ENCODE measurements around the gene SLC25A33.
A peak's percentile ranks its signal among the peaks of the same experiment; 100 is the strongest.
"Not testable (repeated sequence)": the region's sequence is repeated elsewhere in the genome, so short reads cannot be mapped to it uniquely, and the experiment has no call there.

The SLC25A33 gene, protein sequence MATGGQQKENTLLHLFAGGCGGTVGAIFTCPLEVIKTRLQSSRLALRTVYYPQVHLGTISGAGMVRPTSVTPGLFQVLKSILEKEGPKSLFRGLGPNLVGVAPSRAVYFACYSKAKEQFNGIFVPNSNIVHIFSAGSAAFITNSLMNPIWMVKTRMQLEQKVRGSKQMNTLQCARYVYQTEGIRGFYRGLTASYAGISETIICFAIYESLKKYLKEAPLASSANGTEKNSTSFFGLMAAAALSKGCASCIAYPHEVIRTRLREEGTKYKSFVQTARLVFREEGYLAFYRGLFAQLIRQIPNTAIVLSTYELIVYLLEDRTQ

DNA sequence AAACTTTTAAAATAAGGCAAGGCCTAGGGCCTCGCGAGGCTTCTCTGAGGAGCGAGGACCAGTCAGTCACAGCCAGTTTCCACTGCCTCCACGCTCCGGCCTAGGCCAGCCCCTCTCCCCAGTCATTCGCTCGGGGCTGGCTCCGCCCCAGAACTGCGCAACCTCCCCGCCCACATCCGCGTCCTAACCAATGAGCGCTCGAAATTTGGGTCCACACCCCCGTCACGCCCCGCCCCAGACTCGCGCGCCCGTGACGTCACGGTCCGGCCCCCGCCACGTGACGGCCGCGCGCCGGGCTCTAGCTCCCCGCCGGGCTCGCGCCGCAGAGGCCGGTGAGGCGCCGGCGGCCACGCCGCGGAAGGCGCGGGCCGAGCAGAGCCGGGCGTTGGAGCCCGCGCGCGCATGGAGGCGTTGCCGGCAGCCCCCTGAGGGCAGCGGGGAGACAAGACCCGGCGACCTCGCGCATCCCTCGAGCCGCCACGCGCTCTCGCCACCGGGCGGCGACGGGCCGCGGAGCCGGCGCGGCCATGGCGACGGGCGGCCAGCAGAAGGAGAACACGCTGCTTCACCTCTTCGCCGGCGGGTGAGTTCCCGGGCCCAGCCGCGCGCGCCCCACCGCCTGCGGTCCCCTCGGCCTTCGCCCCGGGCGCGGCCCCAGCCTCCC is at the start of gene SLC25A33:
TSS of gene SLC25A33 (plus strand) at position 301 of the 664 bp plus-strand sequence. CDS start at position 528, 227 bp downstream.
- peak; percentile 91 for DNase-seq (ENCODE audit: low read depth, low spot score)

DNA sequence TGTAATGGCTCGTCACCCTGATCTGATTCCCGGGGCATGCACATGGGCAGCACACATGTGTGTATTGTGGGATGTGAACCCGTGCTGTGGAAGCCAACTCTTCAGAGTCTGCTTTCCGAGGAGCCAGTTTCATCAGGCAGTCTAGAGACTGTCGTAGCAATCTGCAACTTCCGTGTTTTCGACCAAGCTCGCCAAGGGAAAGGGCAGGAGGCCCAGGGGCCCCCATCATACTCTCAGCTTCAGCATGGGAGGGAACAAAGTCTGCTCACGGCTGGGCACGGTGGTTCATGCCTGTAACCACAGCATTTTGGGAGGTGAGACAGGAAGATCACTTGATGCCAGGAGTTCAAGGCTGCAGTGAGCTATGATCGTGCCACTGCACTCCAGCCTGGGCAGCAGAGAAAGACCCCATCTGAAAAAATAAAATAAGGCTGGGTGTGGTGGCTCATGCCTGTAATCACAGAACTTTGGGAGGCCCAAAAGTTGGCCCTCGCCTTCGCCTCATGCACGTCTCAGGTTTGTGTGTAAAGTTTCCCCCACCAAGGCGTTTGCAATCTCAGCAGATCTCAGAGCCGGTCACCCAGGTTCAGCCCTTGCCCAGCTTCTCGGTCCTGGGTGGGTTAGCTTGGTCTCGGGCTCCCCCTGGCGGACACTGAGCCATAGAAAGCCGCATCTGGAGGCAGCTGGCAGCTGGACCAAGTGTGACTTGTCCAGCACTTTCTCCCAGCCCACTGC is 48.5 kb upstream of the SLC25A33 start:
- peak; percentile 67 for DNase-seq (ENCODE audit: low read depth, low spot score)

DNA sequence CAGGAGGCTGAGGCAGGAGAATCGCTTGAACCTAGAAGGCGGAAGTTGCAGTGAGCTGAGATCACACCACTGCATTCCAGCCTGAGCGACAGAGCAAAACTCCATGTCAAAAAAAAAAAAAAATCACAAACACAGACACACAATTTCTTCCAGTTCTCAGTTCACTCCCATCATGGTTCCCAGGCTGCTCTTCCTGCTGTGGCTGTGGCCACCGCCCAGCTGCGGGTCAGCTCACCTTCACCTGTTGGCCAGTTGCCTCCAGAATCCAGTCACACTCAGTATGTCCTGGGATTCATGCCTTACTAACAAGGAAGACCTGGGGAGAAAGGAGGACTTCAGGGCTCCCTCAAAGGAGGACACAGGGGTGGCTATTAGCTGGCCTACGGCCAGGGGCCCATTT is 45.9 kb upstream of the SLC25A33 start:
- no peak for DNase-seq (ENCODE audit: low read depth, low spot score)

DNA sequence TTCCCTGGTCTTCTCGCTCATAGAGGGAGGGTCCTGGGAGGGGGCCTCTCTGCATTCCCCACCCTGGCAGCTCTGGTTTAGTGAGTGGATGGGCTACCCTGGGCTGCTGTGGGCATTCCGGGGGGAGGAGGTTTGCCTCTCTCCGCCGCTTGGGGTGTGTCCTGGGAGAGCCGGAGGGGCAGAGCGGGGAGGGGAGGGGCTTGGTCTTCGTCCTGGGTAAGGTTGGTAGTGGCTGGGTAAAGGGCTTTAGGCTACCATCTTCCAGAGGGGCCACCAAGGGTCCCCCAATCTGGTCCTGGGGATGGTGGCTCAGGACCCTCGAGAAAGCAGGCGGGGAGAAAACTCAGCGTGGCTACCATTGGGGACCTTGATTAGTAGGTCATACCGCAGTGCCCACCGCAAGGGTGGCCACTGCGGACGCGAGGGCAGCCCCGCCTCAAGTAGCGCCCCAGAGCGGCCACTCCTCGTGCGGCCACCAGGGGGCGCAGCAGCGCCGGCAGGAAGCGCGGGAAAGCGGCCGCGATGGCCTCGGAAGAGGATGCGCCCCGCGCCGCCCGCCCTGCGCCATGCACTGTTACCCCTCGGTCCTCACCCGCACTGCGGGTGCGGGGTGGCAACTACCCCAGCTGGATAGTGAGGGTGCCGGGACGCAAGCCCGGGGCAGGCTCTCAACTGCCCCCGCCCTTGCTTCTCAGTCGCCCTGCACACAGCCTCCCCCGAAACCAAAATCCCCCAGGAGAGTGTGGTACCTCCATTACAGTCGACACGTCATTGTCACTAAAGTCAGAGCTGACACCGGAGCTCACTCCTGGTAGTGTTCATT is 44.1 kb upstream of the SLC25A33 start:
- peak; percentile 28 for DNase-seq (ENCODE audit: low read depth, low spot score)

DNA sequence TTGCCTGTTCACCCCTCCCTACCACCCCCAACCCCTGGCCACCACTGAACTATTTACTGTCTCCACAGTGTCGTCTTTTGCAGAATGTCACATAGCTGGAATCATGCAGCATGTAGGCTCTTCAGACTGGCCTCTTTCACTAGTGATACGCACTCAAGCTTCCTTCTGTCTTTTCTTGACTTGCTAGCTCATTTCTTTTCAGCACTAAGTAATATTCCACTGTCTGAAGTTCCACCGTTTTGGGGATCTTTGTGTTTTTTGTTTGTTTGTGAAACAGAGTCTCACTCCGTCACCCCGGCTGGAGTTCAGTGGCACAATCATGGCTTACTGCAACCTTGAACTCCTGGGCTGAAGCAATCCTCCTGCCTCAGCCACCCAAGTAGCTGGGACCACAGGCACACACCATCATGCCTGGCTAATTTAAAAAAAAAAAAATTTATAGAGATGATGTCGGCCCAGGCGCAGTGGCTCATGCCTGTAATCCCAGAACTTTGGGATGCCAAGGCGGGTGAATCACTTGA is 43.4 kb upstream of the SLC25A33 start:
- DNase-seq (ENCODE audit: low read depth, low spot score), result no peak

DNA sequence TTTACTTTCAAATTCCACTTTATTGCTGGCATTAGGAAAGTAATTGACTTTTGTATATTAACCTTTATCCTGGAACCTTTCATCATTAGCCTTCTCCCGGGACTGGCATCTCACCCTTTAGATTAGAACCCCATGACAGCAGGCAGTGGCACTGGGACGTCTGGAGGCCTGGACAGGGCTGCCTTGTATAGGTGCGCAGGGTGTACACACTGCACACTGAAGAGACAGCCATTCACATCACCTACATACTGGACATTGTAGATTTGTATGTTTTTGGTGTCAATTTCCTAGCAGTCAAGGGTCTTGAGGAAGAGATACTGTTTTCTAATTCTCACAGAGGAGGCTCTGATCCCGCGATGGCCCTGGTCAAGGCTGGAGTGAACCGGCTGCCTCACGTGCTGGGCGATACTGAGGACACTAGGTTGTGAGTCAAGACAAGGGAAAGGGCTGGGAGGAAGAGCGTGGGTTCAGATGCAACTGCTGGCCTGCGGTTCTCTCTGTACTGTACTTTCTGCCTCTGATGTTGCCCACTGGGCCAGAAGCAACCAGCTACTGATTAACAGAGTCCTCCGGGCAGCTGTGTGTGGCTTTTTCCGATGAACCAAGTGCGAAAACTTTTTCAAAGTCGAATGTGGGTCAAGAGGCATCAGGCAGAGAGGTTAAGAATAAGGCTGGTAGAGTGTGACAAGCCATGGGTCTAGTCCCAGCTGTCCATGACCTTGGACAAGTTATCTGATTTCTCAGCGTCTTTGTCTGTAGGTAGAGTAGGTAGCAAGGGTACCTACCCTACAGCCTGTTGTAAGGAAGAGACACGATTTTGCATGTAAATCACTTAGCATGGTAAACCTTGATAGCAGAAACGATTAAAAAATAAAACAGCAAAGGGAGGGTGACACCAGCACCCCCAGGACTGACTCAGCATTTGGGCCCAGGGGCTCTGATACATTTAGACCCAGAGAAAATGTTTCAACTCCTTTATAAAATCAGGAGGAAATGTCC is 38.2 kb upstream of the SLC25A33 start:
- DNase-seq (ENCODE audit: low read depth, low spot score), result no peak

DNA sequence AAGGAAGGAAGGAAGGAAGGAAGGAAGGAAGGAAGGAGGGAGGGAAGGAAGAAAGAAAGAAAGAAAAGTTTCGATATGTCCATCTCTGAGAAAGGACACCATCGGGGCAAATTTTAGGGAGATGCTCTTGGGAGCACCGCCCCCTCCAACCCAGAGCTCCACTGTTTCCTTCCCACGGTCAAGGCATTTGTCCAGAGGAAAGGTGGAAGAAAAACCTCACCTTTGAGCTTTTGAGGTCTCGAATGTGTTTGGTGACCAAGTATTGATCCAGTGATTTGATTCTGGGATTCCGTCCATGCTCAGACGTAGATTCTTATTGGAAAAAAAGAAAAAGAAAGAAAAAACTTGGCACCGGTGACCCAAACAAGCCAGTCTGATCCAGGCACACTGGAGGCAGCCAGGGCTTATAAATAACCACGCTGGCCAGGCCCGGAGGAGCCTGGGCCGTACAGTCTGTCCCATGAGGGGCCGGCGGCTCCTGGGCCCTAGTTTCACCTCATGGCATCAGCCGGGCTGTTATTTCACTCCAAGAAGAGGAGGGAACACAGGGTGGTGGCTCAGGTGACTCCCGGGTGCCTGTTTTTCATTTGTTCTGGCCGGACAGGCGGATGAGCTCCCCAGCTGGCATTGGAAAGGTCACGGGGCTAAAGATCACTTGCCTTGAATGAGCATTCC is 36.1 kb upstream of the SLC25A33 start:
- DNase-seq (ENCODE audit: low read depth, low spot score), result no peak

DNA sequence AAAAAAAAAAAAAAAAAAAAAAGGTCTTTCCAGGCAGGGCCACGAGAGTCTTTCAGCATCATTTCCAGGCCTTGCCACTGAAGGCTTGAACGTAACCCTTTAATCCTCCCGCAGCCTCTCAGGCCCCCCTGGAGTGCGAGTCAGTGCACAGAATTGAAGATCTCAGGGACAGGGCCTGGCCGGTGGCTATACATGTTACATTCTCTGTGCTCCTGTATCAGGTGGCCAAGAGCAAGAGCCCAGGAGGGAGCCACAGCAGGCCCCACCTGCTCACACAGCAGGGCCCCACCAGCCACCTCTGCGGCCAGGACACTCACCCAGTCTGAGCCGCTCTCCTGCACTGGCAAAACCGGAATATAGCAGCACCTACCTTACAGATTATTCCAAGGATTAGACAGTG is 34.1 kb upstream of the SLC25A33 start:
- DNase-seq (ENCODE audit: low read depth, low spot score), result no peak

DNA sequence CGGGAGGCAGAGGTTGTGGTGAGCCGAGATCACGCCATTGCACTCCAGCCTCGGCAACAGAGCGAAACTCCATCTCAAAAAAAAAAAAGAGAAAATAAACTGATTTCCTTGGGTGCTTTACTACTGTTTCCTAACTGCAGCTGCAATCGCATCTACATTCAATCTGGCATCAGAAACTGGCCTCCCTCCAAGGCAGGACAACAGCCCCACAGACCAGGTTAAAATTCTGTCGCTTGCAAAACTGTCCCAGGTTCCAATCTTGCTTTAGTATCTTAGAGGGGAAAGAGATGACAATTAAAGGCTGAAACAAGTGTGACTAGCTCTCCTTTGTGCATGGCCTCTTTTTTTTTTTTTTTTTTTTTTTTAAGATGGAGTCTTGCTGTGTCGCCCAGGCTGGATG is 32.4 kb upstream of the SLC25A33 start:
- no peak for DNase-seq (ENCODE audit: low read depth, low spot score)

DNA sequence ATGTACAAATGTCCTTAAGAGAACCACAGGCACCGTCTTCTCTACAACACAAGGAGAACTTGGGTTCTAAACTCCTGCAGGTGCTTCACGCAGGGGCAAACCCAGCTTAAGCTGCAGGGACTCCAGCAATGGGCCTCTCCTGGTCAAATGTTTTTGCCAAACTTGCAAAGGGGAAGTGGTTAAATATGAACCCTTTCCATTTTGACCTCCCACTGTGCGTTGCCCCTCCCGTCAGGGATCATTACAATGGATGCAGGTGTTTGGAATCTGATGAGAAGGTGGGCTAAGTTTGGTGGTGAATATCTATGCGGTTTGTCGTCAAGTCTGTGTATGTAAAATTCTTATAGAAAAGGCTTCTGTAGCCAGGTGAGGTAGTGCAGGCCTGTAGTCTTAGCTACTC is 29.1 kb upstream of the SLC25A33 start:
- DNase-seq (ENCODE audit: low read depth, low spot score), result no peak

DNA sequence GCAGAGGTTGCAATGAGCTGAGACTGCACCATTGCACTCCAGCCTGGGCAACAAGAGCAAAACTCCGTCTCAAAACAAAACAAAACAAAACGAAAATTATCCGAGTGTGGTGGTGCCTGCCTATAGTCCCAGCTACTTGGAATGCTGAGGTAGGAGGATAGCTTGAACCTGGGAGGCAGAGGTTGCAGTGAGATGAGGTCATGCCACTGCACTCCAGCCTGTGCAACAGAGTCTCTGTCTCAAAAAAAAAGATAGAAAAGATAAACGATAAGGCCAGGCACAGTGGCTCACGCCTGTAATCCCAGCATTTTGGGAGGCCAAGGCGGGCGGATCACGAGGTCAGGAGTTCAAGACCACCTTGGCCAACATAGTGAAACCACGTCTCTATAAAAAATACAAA is 23.7 kb upstream of the SLC25A33 start:
- not testable (repeated sequence) for DNase-seq (ENCODE audit: low read depth, low spot score)

DNA sequence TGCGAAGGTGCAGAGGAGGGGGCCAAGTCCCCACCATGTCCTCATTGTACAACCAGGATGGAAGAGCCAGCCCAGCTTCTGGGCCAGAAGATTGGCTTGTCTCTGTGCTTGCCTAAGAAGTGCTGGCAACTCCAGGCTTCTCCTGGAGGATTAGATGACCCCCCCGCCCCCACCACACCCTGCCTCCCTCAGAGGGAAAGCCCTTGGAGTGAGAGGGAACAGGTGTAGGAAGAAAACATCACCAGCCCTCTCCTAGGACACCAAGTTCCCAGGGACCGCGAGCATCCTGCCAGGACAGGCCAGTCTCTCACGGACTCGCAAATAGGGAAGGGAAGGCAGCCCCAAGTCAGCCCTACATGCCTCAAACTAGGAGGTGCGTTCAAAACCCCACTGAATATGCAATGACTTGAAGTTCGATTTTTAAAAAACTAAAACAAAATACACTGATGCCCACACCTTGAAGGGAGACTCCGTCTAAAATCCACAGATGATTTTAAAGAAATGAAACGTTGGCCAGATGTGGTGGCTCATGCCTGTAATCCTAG is 20.7 kb upstream of the SLC25A33 start:
- no peak for DNase-seq (ENCODE audit: low read depth, low spot score)

DNA sequence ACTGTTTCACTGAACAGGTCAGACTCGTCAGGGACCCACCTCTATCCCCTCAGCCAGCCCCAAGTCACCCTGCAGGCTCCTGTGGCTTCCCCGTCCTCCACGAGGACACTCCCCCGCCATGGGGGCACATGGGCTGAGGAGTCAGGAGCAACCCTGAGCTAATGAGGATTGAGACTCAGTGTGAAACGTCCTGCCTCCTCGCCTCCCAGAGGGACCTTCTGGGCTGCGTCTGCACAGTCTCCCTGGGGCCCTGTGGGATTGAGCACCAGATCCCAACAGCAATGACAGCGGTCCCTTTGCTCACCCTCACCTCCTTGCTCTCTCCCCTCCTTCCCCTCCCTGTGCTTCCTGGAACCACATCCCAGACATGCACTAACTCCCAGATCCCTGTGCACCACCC is 18.9 kb upstream of the SLC25A33 start:
- no peak for DNase-seq (ENCODE audit: low read depth, low spot score)

DNA sequence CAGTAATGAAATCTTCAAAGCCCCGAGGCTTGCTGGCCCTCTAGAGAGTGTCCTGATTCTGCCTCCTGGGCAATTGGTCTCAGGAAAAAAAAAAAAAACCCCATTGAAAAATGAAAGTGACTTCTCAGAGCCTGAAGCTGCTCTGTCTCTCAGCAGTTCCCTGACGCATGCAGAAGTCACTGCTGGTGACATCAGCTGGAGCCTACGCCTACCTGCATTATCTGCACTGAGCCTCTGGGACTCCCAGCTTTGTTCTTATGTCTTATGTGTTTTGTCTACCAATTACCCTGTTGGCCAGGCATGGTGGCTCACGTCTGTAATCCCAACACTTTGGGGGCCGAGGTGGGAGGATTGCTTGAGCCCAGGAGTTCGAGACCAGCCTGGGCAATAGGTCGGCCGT is 10.1 kb upstream of the SLC25A33 start:
- no peak for DNase-seq (ENCODE audit: low read depth, low spot score)

DNA sequence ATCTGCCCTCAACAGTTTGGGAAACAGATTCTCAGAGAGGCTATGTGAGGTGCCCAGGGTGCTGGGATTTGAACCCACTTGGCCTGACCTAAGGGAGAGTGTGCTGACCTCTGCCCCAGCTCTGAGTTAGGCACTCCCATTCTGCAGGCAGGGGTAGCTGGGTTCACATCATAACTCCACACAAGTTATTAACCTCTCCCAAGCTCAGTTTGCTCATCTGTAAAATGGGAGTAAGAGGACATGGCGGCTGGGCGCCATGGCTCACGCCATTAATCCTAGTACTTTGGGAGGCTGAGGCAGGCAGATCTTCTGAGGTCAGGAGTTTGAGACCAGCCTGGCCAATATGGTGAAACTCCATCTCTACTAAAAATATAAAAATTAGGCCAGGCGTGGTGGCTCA is 8.9 kb upstream of the SLC25A33 start:
- no peak for DNase-seq (ENCODE audit: low read depth, low spot score)

DNA sequence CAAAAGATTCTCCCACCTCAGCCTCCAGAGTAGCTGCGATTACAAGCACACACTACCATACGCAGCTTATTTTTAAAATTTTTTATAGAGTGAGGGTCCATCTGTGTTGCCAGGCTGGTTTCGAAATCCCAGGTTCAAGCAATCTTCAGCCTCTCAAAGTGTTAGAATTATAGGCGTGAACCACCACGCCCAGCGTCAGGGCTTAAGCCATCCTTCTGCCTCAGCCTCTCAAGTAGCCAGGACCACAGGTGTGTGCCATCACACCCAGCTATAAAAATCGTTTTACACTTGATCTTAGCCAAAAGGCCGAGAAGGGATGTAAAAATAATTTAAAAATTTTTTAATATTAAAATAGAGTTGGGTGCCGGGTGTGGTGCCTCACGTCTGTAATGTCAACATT is 4.3 kb upstream of the SLC25A33 start:
- no peak for DNase-seq (ENCODE audit: low read depth, low spot score)

DNA sequence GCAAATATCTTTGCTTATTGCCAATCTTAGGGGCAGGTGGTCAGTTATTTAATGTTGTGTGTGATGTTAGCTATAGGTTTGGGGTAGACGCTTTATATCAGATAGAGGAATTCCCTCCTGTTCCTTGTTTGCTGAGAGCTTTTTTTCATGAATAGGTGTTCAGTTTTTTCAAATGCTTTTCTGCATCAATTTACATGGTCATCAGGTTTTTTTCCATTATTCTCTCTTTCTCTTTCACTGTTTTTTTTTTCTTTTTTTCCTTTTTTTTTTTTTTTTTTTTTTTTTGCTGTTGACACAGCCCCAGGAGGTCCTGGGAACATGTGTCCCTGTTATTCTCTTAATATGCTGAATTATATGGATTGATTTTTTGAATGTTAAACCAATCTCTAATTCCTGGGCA is 3.0 kb upstream of the SLC25A33 start:
- DNase-seq (ENCODE audit: low read depth, low spot score), result no peak

DNA sequence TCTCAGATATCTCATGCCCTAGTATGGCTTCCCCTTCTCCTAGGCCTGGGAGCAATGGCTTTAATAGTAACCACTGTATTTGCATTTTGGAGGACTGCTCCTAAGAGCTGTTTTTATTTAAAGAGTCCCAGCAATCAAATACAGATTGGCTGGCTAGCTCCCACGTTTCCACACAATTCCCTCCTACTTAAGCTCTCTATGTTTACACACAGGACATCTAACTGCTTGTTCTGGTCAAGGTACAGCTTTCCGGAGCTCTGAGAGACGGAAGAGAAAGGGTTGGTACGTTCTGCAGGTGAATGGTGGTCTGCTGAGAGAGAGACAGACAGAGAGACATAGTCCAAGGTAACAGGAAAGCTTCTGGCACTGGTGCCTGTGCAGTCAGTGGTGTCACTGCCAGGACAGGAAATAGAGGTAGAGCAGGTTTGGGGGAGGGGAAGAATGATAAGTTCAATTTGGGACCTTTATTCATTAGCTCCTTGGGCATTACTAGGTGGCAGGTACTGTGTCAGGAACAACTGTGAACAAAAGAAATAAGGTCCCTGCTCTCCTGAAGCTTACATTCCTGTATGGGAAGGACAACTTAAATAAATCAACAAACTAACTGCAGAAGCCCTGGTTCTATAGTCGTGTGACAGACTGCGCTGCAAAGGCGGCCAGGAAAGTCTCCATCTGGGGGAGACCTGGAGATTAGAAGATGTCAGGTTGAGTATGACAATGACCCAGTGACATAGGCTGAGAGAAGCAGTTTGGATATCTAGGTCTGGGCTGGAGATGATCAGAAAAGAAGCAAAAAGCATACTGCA is 1.2 kb upstream of the SLC25A33 start:
- no peak for DNase-seq (ENCODE audit: low read depth, low spot score)

Measured in activated naive CD8-positive, alpha-beta T cell treated with anti-CD3 and anti-CD28 coated beads, Interleukin-2, amount 50 U/mL, for 16 hours (primary cell).